SK-N-SH treated with all-trans-retinoic acid at 6 μM for 48 hours (cell line): ENCODE results near the gene EPHA4.

Experiments
- ATAC-seq: fragments of 200-7000 bp; cut with Tn5 transposase; 3 replicates; pipeline ENCODE4 v1.9.1; 2020; ENCODE audit warnings: mild to moderate bottlenecking, moderate library complexity
- ARNTL ChIP-seq: fragments of 450-650 bp; formaldehyde crosslinking; IDR thresholded peaks from 2 replicates; pipeline ENCODE4 v1.5.0; 2020; ENCODE audit warnings: low read depth, mild to moderate bottlenecking, moderate library complexity, borderline replicate concordance
- BACH2 ChIP-seq: fragments of 250-450 bp; sonication (Bioruptor Pico); IDR thresholded peaks from 2 replicates; pipeline ENCODE4 v1.9.0; 2021; ENCODE audit warnings: mild to moderate bottlenecking, borderline replicate concordance
- CREB5 ChIP-seq: fragments of 250-450 bp; sonication (Bioruptor Pico); IDR thresholded peaks from 2 replicates; pipeline ENCODE4 v1.5.1; 2020; ENCODE audit warnings: low read depth, mild to moderate bottlenecking, moderate library complexity
- CSDC2 ChIP-seq: fragments of 250-450 bp; sonication (Bioruptor Pico); IDR thresholded peaks from 2 replicates; pipeline ENCODE4 v1.5.0; 2020; ENCODE audit warnings: mild to moderate bottlenecking, moderate library complexity
- CSRNP3 ChIP-seq: fragments of 250-450 bp; sonication (Bioruptor Pico); IDR thresholded peaks from 2 replicates; pipeline ENCODE4 v1.5.1; 2021; ENCODE audit warnings: mild to moderate bottlenecking, moderate library complexity
- ESRRG ChIP-seq: fragments of 250-450 bp; sonication (Bioruptor Pico); IDR thresholded peaks from 2 replicates; pipeline ENCODE4 v1.6.1; 2021; ENCODE audit warnings: mild to moderate bottlenecking
- GLIS3 ChIP-seq: fragments of 250-450 bp; sonication (Bioruptor Pico); IDR thresholded peaks from 2 replicates; pipeline ENCODE4 v1.5.0; 2020; ENCODE audit warnings: mild to moderate bottlenecking, moderate library complexity
- ISL1 ChIP-seq: fragments of 250-450 bp; sonication (Bioruptor Pico); IDR thresholded peaks from 2 replicates; pipeline ENCODE4 v2.1.2; 2022; ENCODE audit warnings: mild to moderate bottlenecking, moderate library complexity
- OSR1 ChIP-seq: fragments of 250-450 bp; sonication (Bioruptor Pico); IDR thresholded peaks from 2 replicates; pipeline ENCODE4 v1.8.0; 2022; ENCODE audit warnings: moderate library complexity, mild to moderate bottlenecking, inconsistent platforms
- PATZ1 ChIP-seq: fragments of 250-450 bp; sonication (Bioruptor Pico); IDR thresholded peaks from 2 replicates; pipeline ENCODE4 v1.8.0; 2020; ENCODE audit warnings: mild to moderate bottlenecking, moderate library complexity, borderline replicate concordance
- POU6F1 ChIP-seq: fragments of 250-450 bp; sonication (Bioruptor Pico); IDR thresholded peaks from 2 replicates; pipeline ENCODE4 v1.8.0; 2021; ENCODE audit warnings: low read depth, mild to moderate bottlenecking, moderate library complexity, borderline replicate concordance
- PPARA ChIP-seq: fragments of 250-450 bp; sonication (Bioruptor Pico); IDR thresholded peaks from 2 replicates; pipeline ENCODE4 v1.5.0; 2020; ENCODE audit warnings: mild to moderate bottlenecking, borderline replicate concordance
- RARB ChIP-seq: fragments of 250-450 bp; sonication (Bioruptor Pico); IDR thresholded peaks from 2 replicates; pipeline ENCODE4 v1.8.0; 2021; ENCODE audit warnings: mild to moderate bottlenecking, moderate library complexity
- SNAI2 ChIP-seq: fragments of 250-450 bp; sonication (Bioruptor Pico); IDR thresholded peaks from 2 replicates; pipeline ENCODE4 v1.5.0; 2020; ENCODE audit warnings: mild to moderate bottlenecking, moderate library complexity
- TCF4 ChIP-seq: fragments of 250-450 bp; sonication (Bioruptor Pico); IDR thresholded peaks from 2 replicates; pipeline ENCODE4 v1.8.0; 2021; ENCODE audit warnings: mild to moderate bottlenecking, moderate library complexity, borderline replicate concordance
- TOX ChIP-seq: fragments of 250-450 bp; sonication (Bioruptor Pico); IDR thresholded peaks from 2 replicates; pipeline ENCODE4 v1.8.0; 2021; ENCODE audit warnings: mild to moderate bottlenecking, moderate library complexity, borderline replicate concordance
- ZC3H10 ChIP-seq: fragments of 250-450 bp; sonication (Bioruptor Pico); IDR thresholded peaks from 2 replicates; pipeline ENCODE4 v1.5.1; 2021; ENCODE audit warnings: mild to moderate bottlenecking, moderate library complexity
- ZFP3 ChIP-seq: fragments of 250-450 bp; sonication (Bioruptor Pico); IDR thresholded peaks from 2 replicates; pipeline ENCODE4 v1.5.0; 2020; ENCODE audit warnings: mild to moderate bottlenecking, moderate library complexity
- ZFP30 ChIP-seq: fragments of 450-650 bp; formaldehyde crosslinking; IDR thresholded peaks from 2 replicates; pipeline ENCODE4 v1.5.0; 2022; ENCODE audit warnings: mild to moderate bottlenecking, moderate library complexity
- ZNF565 ChIP-seq: fragments of 450-650 bp; formaldehyde crosslinking; conservative IDR thresholded peaks from 2 replicates; pipeline ENCODE4 v1.5.0; 2020; ENCODE audit warnings: low read depth, mild to moderate bottlenecking, moderate library complexity
- ZNF8 ChIP-seq: fragments of 450-650 bp; formaldehyde crosslinking; IDR thresholded peaks from 2 replicates; pipeline ENCODE4 v1.5.0; 2020; ENCODE audit warnings: mild to moderate bottlenecking, moderate library complexity

Gene EPHA4

GRCh38 chr2:221380686-221381085, 191.4 kb downstream of the EPHA4 start (continued):
- TF ChIP-seq CREB5 (CRISPR knock-in tag), result no peak
- no peak for TF ChIP-seq GLIS3 (CRISPR knock-in tag)
- no peak for TF ChIP-seq PATZ1 (CRISPR knock-in tag)
- TF ChIP-seq ZFP3, result no peak
- no peak for TF ChIP-seq CSDC2 (CRISPR knock-in tag)
- TF ChIP-seq PPARA, result no peak
- TF ChIP-seq TOX, result no peak
- no peak for TF ChIP-seq ZC3H10
- no peak for TF ChIP-seq ISL1 (CRISPR knock-in tag)
- no peak for TF ChIP-seq ESRRG (CRISPR knock-in tag)

GRCh38 chr2:221380062-221380461, 192.0 kb downstream of the EPHA4 start:
- no peak for ATAC-seq
- no peak for TF ChIP-seq CSRNP3 (CRISPR knock-in tag)
- no peak for TF ChIP-seq OSR1 (CRISPR knock-in tag)
- no peak for TF ChIP-seq ARNTL
- TF ChIP-seq PATZ1 (CRISPR knock-in tag), result no peak
- no peak for TF ChIP-seq ZFP3
- no peak for TF ChIP-seq ZNF565 (CRISPR knock-in tag)
- no peak for TF ChIP-seq TCF4 (CRISPR knock-in tag)
- TF ChIP-seq GLIS3 (CRISPR knock-in tag), result no peak
- no peak for TF ChIP-seq ZNF8 (CRISPR knock-in tag)
- TF ChIP-seq POU6F1 (CRISPR knock-in tag), result no peak
- no peak for TF ChIP-seq CREB5 (CRISPR knock-in tag)
- TF ChIP-seq TOX, result no peak
- TF ChIP-seq BACH2 (CRISPR knock-in tag), result no peak
- no peak for TF ChIP-seq PPARA
- TF ChIP-seq SNAI2 (CRISPR knock-in tag), result no peak
- TF ChIP-seq, all 23 proteins: peak for 0

- TF ChIP-seq TCF4 (CRISPR knock-in tag), result no peak
- TF ChIP-seq RARB (CRISPR knock-in tag), result no peak
- TF ChIP-seq CREB5 (CRISPR knock-in tag), result no peak
- TF ChIP-seq ESRRG (CRISPR knock-in tag), result no peak
- no peak for TF ChIP-seq ARNTL
- TF ChIP-seq CSDC2 (CRISPR knock-in tag), result no peak
- TF ChIP-seq ZFP30 (CRISPR knock-in tag), result no peak
- no peak for ATAC-seq
Measured at GRCh38 chr2:221377597-221377996, 194.5 kb downstream of the EPHA4 start.
